AG09309 (cell line): ENCODE results near the gene FBXW11.
A peak's percentile ranks its signal among the peaks of the same experiment; 100 is the strongest.

Experiments used
- DNase-seq: peaks from one replicate; pipeline ENCODE4 v3.0.0-alpha.2; 2010; ENCODE audit warnings: low read depth
- H3K4me3 ChIP-seq: 2 replicates; pipeline ENCODE4 v1.5.1; 2011; ENCODE audit warnings: mild to moderate bottlenecking, low read depth, low read length, moderate library complexity; ENCODE audit not compliant: control insufficient read depth
- TF ChIP-seq, protein P1 (sequence below): IDR thresholded peaks from 2 replicates; pipeline ENCODE4 v1.5.1; 2011; ENCODE audit warnings: mild to moderate bottlenecking, low read depth, low read length, inconsistent platforms; ENCODE audit not compliant: insufficient read depth, control insufficient read depth; ENCODE audit errors: missing control alignments

Gene FBXW11

GRCh38 chr5:172002310-172002709 lies 4.1 kb downstream of the FBXW11 start:
- TF ChIP-seq, protein P1, sequence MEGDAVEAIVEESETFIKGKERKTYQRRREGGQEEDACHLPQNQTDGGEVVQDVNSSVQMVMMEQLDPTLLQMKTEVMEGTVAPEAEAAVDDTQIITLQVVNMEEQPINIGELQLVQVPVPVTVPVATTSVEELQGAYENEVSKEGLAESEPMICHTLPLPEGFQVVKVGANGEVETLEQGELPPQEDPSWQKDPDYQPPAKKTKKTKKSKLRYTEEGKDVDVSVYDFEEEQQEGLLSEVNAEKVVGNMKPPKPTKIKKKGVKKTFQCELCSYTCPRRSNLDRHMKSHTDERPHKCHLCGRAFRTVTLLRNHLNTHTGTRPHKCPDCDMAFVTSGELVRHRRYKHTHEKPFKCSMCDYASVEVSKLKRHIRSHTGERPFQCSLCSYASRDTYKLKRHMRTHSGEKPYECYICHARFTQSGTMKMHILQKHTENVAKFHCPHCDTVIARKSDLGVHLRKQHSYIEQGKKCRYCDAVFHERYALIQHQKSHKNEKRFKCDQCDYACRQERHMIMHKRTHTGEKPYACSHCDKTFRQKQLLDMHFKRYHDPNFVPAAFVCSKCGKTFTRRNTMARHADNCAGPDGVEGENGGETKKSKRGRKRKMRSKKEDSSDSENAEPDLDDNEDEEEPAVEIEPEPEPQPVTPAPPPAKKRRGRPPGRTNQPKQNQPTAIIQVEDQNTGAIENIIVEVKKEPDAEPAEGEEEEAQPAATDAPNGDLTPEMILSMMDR: peak; percentile 54
- no peak overlapping the region for H3K4me3 ChIP-seq
- DNase-seq: no peak

DNA sequence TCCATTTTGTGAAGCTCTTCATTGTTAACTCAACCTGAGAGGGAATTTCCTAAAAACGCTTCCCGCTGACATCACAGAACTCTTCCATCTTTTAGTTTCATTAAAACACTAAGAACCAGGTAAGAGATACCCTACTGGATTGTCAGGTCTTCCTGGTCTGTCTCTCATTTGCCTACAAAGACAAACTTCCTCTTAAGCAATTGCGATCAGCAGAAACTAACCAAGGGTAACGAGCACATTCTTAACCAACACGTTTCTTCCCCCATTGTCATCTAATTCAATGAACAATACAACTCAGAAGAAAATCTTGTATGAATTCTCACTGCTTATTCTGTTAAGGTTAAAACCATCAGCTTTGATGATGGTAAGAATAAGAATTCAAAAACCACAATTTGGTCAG lies 6.6 kb downstream of the FBXW11 start:
- TF ChIP-seq, protein P1: no peak
- H3K4me3 ChIP-seq: no peak overlapping the region
- no peak for DNase-seq

DNA sequence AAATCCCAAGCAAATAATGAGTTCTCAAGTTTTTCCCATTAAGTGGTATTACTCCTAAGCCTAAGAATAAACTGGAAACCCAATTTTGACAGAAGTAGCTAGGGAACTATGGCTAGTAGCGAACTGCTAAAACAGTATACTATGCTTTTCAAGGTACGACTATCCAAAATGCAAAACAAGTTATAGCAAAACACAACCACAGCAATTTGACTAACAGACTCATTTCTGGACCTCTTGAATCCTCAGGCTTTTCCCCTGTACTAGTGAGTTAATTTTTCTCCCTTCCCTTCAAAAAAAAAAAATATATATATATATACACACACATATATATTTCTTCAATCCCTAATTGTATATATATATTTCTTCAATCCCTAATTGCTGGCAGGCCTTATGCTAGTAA lies 7.3 kb downstream of the FBXW11 start:
- no peak overlapping the region for H3K4me3 ChIP-seq
- no peak for DNase-seq
- TF ChIP-seq, protein P1: no peak

- no peak for DNase-seq
- TF ChIP-seq, protein P1: no peak
- H3K4me3 ChIP-seq: no peak overlapping the region
Observed at GRCh38 chr5:171997011-171997410, 9.4 kb downstream of the FBXW11 start.

DNA sequence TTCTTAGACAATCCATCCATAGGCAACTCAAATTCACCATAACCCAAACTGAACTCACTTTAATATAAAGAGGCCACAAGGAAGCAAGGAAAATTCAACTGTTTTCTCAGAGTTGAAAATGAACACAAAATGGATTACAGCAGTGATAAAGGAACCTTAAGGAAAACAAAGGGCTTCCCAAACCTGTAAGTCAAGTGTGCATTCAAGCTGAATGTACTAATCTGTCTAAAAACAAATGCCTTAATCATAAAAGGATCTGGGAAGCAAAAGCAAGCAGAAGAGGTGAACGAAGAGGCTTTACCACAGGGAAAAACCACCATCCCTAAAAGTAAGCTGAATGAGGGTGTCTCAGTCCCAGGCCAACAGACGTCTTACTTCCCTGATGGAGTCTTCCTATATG lies 13.6 kb downstream of the FBXW11 start:
- no peak for DNase-seq
- no peak overlapping the region for H3K4me3 ChIP-seq
- TF ChIP-seq, protein P1: no peak

GRCh38 chr5:171992305-171992704 lies 14.1 kb downstream of the FBXW11 start:
- TF ChIP-seq, protein P1: no peak
- no peak for DNase-seq
- no peak overlapping the region for H3K4me3 ChIP-seq

- TF ChIP-seq, protein P1: no peak
- no peak for DNase-seq
Observed at GRCh38 chr5:171990713-171991015, 15.8 kb downstream of the FBXW11 start.

More at GRCh38 chr5:171990713-171991015, 15.8 kb downstream of the FBXW11 start:
- H3K4me3 ChIP-seq: no peak overlapping the region
